AG09319 (cell line): ENCODE measurements around the gene PDE8B.

Experiments
- DNase-seq: peaks from one replicate; pipeline ENCODE4 v3.0.0-alpha.2; 2010; ENCODE audit warnings: low read depth; ENCODE audit errors: extremely low read depth
- CTCF ChIP-seq: IDR thresholded peaks from 2 replicates; pipeline ENCODE4 v1.5.1; 2011; ENCODE audit warnings: low read depth, mild to moderate bottlenecking, inconsistent platforms, low read length, moderate library complexity

PDE8B gene, protein sequence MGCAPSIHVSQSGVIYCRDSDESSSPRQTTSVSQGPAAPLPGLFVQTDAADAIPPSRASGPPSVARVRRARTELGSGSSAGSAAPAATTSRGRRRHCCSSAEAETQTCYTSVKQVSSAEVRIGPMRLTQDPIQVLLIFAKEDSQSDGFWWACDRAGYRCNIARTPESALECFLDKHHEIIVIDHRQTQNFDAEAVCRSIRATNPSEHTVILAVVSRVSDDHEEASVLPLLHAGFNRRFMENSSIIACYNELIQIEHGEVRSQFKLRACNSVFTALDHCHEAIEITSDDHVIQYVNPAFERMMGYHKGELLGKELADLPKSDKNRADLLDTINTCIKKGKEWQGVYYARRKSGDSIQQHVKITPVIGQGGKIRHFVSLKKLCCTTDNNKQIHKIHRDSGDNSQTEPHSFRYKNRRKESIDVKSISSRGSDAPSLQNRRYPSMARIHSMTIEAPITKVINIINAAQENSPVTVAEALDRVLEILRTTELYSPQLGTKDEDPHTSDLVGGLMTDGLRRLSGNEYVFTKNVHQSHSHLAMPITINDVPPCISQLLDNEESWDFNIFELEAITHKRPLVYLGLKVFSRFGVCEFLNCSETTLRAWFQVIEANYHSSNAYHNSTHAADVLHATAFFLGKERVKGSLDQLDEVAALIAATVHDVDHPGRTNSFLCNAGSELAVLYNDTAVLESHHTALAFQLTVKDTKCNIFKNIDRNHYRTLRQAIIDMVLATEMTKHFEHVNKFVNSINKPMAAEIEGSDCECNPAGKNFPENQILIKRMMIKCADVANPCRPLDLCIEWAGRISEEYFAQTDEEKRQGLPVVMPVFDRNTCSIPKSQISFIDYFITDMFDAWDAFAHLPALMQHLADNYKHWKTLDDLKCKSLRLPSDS

GRCh38 chr5:77210091-77210963, at the start of gene PDE8B:
TSS of gene PDE8B (plus strand) at chr5:77210680. CDS start at chr5:77210926, 246 bp downstream.
- TF ChIP-seq CTCF, result no peak
- no peak for DNase-seq

- DNase-seq, result no peak
- no peak for TF ChIP-seq CTCF
These were observed 47.0 kb upstream of the PDE8B start for GRCh38 chr5:77163453-77163852.

GRCh38 chr5:77167063-77167462, 43.4 kb upstream of the PDE8B start:
- no peak for DNase-seq

GRCh38 chr5:77167695-77168121, 42.8 kb upstream of the PDE8B start:
- TF ChIP-seq CTCF, result no peak
- DNase-seq, result peak; percentile 46

More at GRCh38 chr5:77167063-77167462, 43.4 kb upstream of the PDE8B start:
- no peak for TF ChIP-seq CTCF

GRCh38 chr5:77168161-77168878, 42.2 kb upstream of the PDE8B start:
- DNase-seq, result no peak
- TF ChIP-seq CTCF, result no peak

GRCh38 chr5:77168879-77169244, 41.6 kb upstream of the PDE8B start:
- TF ChIP-seq CTCF, result no peak
- no peak for DNase-seq
